ENCODE results near the gene LNPEP. TPM values are rescaled to one million over a fixed set of nuclear protein-coding genes. Genes with fewer than 3 reads are reported as not detected.

The LNPEP gene
- total RNA-seq, result 79.7 TPM

DNA sequence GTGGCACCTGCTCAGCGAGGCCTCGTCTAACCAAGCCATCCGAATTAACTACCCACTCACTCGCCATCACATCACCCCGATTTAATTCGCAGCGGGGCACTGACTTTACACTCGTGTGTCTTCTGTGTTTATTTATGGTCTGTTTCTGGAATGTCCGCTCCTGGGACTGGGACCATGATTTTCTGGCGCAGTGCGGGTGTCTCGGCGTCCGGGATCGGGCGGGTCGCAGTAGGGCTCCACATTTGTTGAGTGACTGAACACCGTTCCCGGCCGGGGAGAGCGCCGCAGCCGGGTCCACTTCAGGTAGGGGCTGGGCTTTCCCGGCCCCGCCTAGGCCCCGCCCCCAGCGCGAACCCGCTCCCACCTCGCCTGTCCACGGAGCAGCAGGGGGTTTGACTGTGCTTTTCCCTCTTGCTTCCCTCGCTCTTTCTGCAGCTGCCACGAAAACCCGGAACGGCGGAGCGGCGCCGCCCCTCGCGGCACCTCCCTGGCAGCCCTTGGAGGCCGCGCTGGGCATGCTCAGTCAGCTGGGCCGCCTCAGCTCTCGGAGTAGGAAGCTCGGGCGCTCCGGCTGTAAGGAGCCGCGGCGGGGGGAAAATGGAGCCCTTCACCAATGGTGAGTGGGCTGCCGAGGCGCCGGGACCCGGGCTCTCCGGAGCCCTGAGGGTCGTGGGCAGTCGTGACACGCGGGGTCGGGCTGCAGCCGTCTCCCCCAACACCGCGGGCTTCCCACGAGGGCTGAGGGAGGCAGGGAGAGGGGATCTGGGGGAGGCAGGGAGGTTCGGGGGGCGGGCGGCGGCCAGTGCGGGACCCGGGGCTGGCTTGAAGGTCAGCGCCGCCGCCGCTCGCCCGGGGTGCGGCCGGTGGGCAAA is at the start of gene LNPEP:
LNPEP (plus strand) TSS at position 522 of the 872 bp plus-strand sequence; CDS start at position 598, 76 bp downstream.

Other genes starting within 250 kb of the LNPEP start
- gene ERAP1, start 128.1 kb upstream of the LNPEP start, total RNA-seq, result 31.8 TPM
- 2.1 TPM for gene ERAP2, start 59.6 kb upstream of the LNPEP start, total RNA-seq
- 3.2 TPM for gene LIX1, start 206.5 kb downstream of the LNPEP start, total RNA-seq
- 22.7 TPM for gene RIOK2, start 247.2 kb downstream of the LNPEP start, total RNA-seq